Gastrocnemius medialis (tissue), 4 donors: ENCODE results near the gene NRL. TPM values are rescaled to one million over a fixed set of nuclear protein-coding genes. Genes with fewer than 3 reads are reported as not detected.

Source experiments
- ATAC-seq, 2 donors: fragments of 150-250 bp; one replicate each; pipeline ENCODE4 v1.9.1; 2016
- DNase-seq, 2 donors: peaks; one replicate each; pipeline ENCODE4 v3.0.0-alpha.2; 2019
- H3K27ac ChIP-seq, 4 donors: fragments of 200-600 bp; sonication (generic); 1 replicate in 1 of 4; 2 replicates in 3 of 4; pipeline ENCODE4 v1.5.1; 2016 to 2018; ENCODE audit warnings: mild to moderate bottlenecking in 2 of 4, moderate library complexity in 1 of 4
- H3K27me3 ChIP-seq, 3 donors: fragments of 200-600 bp; sonication (generic) in 2 of 3; 1 replicate in 1 of 3; 2 replicates in 2 of 3; pipeline versions ENCODE4 v1.5.1 to v1.6.0; 2016 to 2019; ENCODE audit warnings: mild to moderate bottlenecking in 1 of 3, moderate library complexity in 1 of 3
- H3K36me3 ChIP-seq, 2 donors: fragments of 200-600 bp; sonication (generic) in 1 of 2; one replicate each; pipeline ENCODE4 v1.5.1; 2017 to 2018
- H3K4me1 ChIP-seq, 2 donors: fragments of 200-600 bp; sonication (generic) in 1 of 2; one replicate each; pipeline ENCODE4 v1.5.1; 2016 to 2017; ENCODE audit warnings: mild to moderate bottlenecking in 2 of 2
- H3K4me3 ChIP-seq, 4 donors: fragments of 200-600 bp; sonication (generic) in 3 of 4; 1 replicate in 1 of 4; 2 replicates in 3 of 4; pipeline ENCODE4 v1.5.1; 2016 to 2019; ENCODE audit warnings: mild to moderate bottlenecking in 2 of 4
- H3K9me3 ChIP-seq, 3 donors: fragments of 200-600 bp; sonication (generic) in 2 of 3; 1 replicate in 1 of 3; 2 replicates in 2 of 3; pipeline ENCODE4 v1.5.1; 2016 to 2019
- CTCF ChIP-seq, 5 experiments: fragments of 450-650 bp in 3 of 5; fragments of 200-600 bp in 2 of 5; sonication (generic) in 2 of 5; IDR thresholded peaks in 4 of 5; conservative IDR thresholded peaks in 1 of 5; 1 replicate in 4 of 5; 2 replicates in 1 of 5; pipeline ENCODE4 v1.5.1; 2016 to 2019; ENCODE audit warnings: antibody characterized with exemption in 5 of 5, mild to moderate bottlenecking in 3 of 5, moderate library complexity in 3 of 5
- POLR2A ChIP-seq, 2 donors: fragments of 450-650 bp; IDR thresholded peaks; one replicate each; pipeline ENCODE4 v1.6.1; 2017; ENCODE audit warnings: antibody characterized with exemption in 2 of 2, mild to moderate bottlenecking in 2 of 2, moderate library complexity in 2 of 2
- in situ Hi-C, 4 donors: fragments of 200-750 bp; cut with MboI; loops; one replicate each; pipeline versions ENCODE4 v1.15.0 to v1.8.0; 2017; ENCODE audit warnings: low sequenced_read_pairs in 4 of 4
- intact Hi-C: fragments of 100-400 bp; cut with DNase I; formaldehyde crosslinking; loops from one replicate; pipeline ENCODE4 v1.15.1; 2023; ENCODE audit warnings: low total_unique reads
- total RNA-seq, 4 donors: library from RNA; depleted of rRNA; stranded (reverse); fragments of >200 nt; gene quantifications; one replicate each; pipeline versions ENCODE4 v1.1.0 to v1.2.3, GENCODE V29; 2016

Gene NRL
- total RNA-seq, 4 donors from 2014 or later, result 0.82 to 4.5 (median 2.4) TPM

DNA sequence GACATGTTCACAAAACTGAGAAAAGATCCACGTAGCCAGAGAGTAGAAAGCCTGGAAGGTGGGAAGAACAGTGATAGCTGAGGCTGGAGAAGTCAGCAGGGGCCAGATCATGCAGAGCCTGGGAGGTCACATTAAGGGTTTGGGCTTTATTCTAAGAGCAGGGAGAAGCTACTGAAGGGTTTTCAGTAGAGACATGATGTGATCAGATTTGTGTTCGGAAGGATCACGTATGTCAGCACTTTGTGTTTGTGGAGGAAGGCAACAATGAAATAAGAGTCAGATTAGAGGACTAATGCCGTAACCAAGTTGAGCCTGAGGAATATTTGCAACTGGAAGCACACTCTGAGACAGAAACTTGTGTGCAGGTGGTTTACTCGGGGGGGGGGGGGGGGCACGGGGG is 24.9 kb downstream of the NRL start:
- peaks cover under 1 to 9% of the 10 kb centered on the region in 2 donors for H3K4me1 ChIP-seq
- H3K36me3 ChIP-seq, result no peaks in the 10 kb centered on the region
- ATAC-seq (no peak), DNase-seq (no peak)
- in situ Hi-C loops (loop anchor here in 1 of 4 donors (5.0 kb wide), 1 partner anchor 33 kb away; no protein-coding TSS in a partner anchor), intact Hi-C loops (loop anchor here (1.0 kb wide), 2 partner anchors 32 to 76 kb away; no protein-coding TSS in a partner anchor)
- no peaks in the 10 kb centered on the region for H3K27me3 ChIP-seq
- no peak overlapping the region for H3K27ac ChIP-seq
- no peaks in the 10 kb centered on the region for H3K9me3 ChIP-seq
- no peak overlapping the region for H3K4me3 ChIP-seq
- TF ChIP-seq CTCF (IDR thresholded peaks at IDR 0.05 in 4 of 5, conservative IDR thresholded peaks at IDR 0.05 in 1 of 5), result no peak
- no peak for TF ChIP-seq POLR2A (IDR thresholded peaks at IDR 0.05)

DNA sequence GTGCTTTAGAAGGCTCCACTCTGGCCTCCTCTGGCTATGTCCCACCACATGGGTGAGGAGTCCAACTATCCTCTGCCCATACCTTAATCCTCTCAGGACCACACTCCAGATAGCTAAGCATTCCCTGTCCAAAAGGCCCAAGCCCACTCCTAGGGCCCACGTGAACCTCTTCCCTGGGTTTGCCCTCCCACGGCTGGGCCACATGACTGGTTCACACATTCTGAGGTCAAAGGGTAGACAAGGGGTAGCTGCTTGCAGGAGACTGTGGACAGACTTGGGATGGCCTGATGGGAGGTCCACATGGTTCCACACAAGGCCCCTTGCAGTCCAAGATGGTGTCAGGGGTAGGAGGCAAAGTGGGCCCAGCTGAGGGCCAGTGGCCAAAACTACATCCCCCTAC is 26.7 kb downstream of the NRL start:
- no peak for TF ChIP-seq CTCF (IDR thresholded peaks at IDR 0.05 in 4 of 5, conservative IDR thresholded peaks at IDR 0.05 in 1 of 5)
- intact Hi-C loops (no loop called here), in situ Hi-C loops (no loop called here)
- no peak overlapping the region for H3K4me3 ChIP-seq
- no peaks in the 10 kb centered on the region for H3K27me3 ChIP-seq
- H3K4me1 ChIP-seq, result no peaks in the 10 kb centered on the region
- H3K27ac ChIP-seq, result no peak overlapping the region
- no peak for ATAC-seq
- H3K9me3 ChIP-seq, result no peaks in the 10 kb centered on the region
- no peaks in the 10 kb centered on the region for H3K36me3 ChIP-seq
- DNase-seq, result no peak

- H3K36me3 ChIP-seq, result no peaks in the 10 kb centered on the region
Measured at GRCh38 chr14:24087004-24087403, 27.7 kb downstream of the NRL start.

DNA sequence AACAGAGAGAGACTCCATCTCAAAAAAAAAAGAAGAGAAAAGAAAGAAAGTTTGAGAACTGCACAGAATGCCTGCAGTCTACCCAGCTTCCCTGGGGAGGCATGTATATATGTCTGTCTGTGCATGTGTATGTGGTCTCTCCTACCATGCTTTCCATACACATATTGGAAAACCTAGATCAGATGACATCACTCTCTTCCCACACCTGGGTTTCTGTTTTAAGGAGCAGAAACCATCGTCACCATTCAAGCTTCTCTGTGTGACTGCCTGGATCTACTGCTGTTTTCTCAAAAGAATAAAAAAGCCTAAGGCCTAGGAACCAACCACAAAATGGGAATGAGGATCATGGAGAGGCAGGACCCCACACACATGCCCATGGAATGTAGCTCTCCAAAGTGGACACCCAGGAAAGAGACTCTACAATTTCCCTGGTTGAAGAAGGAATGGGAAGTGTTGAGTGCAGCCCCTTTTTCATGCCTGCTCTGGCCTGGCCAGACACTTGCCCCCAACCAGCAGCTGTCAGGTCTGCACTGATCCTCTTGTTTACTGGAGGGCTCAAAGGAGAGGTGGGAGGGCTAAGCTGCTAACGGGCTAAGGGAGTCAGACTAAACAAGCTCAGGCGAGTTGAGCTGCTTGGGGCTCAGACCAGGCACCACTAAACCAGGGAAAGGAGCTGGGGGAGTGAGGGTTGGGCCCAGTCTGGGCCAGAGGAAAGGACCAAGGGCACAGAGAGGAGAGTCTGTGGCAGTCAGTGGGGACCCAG is 28.4 kb downstream of the NRL start:
- Histone ChIP-seq H3K4me3 (no peak overlapping the region), H3K4me1 (peaks cover 0 to 4% of the 10 kb centered on the region in 2 donors), H3K27ac (no peak overlapping the region), H3K9me3 (no peaks in the 10 kb centered on the region), H3K27me3 (no peaks in the 10 kb centered on the region), H3K36me3 (no peaks in the 10 kb centered on the region)
- DNase-seq (no peak), ATAC-seq (no peak)
- in situ Hi-C loops, result no loop called here
- intact Hi-C loops, result no loop called here
- no peak for TF ChIP-seq POLR2A (IDR thresholded peaks at IDR 0.05)
- no peak for TF ChIP-seq CTCF (IDR thresholded peaks at IDR 0.05 in 4 of 5, conservative IDR thresholded peaks at IDR 0.05 in 1 of 5)

More at GRCh38 chr14:24087004-24087403, 27.7 kb downstream of the NRL start:
- intact Hi-C loops, result no loop called here
- H3K4me1 ChIP-seq, result no peaks in the 10 kb centered on the region
- in situ Hi-C loops, result no loop called here
- no peak overlapping the region for H3K4me3 ChIP-seq
- H3K27me3 ChIP-seq, result no peaks in the 10 kb centered on the region
- TF ChIP-seq POLR2A (IDR thresholded peaks at IDR 0.05) (no peak), CTCF (IDR thresholded peaks at IDR 0.05 in 4 of 5, conservative IDR thresholded peaks at IDR 0.05 in 1 of 5) (no peak)
- no peaks in the 10 kb centered on the region for H3K9me3 ChIP-seq
- DNase-seq (no peak), ATAC-seq (no peak)
- no peak overlapping the region for H3K27ac ChIP-seq
